ENCODE results near the gene ACADM. TPM values are rescaled to one million over a fixed set of nuclear protein-coding genes. Genes with fewer than 3 reads are reported as not detected.

The ACADM gene
- total RNA-seq, 2 experiments from 2014 or later = 3.5 to 4.7 TPM

DNA sequence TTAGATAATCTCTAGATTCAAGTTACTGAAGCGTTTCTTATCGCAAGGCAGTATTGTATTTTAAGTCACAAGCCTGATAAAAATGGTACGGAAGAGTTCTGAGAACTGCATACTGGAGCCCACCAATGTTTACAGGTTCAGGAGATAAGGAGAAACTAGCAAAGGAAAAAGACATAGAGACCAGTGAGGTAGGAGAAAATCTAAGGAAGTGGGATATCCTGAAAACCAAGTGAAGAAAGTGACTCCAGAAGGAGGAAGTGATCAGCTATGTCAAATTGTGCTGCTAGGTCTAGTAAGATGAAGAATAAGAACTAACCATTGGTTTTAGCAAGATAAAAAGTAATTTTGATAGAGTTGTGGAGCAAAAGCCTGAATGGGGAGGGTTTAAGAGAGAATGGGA lies 31.0 kb upstream of the ACADM start:
- intact Hi-C loops (cut with DNase I, micrococcal nuclease) = no loop called here
- Histone ChIP-seq H3K4me1 (ENCODE audit: insufficient read depth, low read length) (no peaks in the 10 kb centered on the region), H3K36me3 (ENCODE audit: insufficient read depth, low read length) (no peaks in the 10 kb centered on the region), H3K27me3 (ENCODE audit: control insufficient read depth in 1 of 2, insufficient read depth in 2 of 2, low read length in 2 of 2) (no peaks in the 10 kb centered on the region), H3K27ac (ENCODE audit: low read depth in 1 of 2, low read length in 2 of 2) (no peak overlapping the region), H3K4me3 (ENCODE audit: low read length) (no peak overlapping the region), H3K9me3 (ENCODE audit: control insufficient read depth in 1 of 2, insufficient read depth in 1 of 2, low read length in 2 of 2) (no peaks in the 10 kb centered on the region)
- Mint-ChIP-seq H3K4me1 (ENCODE audit: low read depth) (no peaks in the 10 kb centered on the region), H3K27ac (no peak overlapping the region), H3K36me3 (ENCODE audit: low read depth) (no peaks in the 10 kb centered on the region), H3K9me3 (no peaks in the 10 kb centered on the region), H3K4me3 (no peak overlapping the region), H3K27me3 (peaks cover 22% of the 10 kb centered on the region)
- ATAC-seq (ENCODE audit: poor library complexity) = no peak
- ChIA-PET POLR2A (no interaction called here), CTCF (no interaction called here)
- TF ChIP-seq, protein P1, sequence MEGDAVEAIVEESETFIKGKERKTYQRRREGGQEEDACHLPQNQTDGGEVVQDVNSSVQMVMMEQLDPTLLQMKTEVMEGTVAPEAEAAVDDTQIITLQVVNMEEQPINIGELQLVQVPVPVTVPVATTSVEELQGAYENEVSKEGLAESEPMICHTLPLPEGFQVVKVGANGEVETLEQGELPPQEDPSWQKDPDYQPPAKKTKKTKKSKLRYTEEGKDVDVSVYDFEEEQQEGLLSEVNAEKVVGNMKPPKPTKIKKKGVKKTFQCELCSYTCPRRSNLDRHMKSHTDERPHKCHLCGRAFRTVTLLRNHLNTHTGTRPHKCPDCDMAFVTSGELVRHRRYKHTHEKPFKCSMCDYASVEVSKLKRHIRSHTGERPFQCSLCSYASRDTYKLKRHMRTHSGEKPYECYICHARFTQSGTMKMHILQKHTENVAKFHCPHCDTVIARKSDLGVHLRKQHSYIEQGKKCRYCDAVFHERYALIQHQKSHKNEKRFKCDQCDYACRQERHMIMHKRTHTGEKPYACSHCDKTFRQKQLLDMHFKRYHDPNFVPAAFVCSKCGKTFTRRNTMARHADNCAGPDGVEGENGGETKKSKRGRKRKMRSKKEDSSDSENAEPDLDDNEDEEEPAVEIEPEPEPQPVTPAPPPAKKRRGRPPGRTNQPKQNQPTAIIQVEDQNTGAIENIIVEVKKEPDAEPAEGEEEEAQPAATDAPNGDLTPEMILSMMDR (IDR thresholded peaks at IDR 0.05) = no peak
- DNase-seq = no peak

DNA sequence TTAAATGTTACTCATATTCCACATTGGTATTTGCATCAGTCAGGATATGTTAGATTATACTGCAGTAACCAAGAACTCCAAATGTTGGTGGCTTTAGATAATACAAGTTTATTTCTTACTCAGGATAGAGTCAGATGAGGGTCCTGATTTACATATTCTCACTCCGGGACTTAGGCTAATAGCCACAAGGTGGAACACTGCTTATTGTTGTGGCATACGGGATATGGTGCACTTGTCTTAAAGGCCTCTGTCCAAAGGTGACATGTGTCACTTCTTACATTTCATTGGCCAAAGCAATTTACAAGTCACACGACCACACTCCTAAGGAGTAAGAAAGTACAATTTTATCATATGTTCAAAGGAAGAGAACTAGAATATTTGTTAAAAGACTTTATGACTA lies 28.5 kb upstream of the ACADM start:
- Mint-ChIP-seq H3K27ac (no peak overlapping the region), H3K36me3 (ENCODE audit: low read depth) (no peaks in the 10 kb centered on the region), H3K4me1 (ENCODE audit: low read depth) (no peaks in the 10 kb centered on the region), H3K4me3 (no peak overlapping the region), H3K27me3 (peaks cover 27% of the 10 kb centered on the region), H3K9me3 (no peaks in the 10 kb centered on the region)
- DNase-seq (no peak), ATAC-seq (ENCODE audit: poor library complexity) (no peak)
- POLR2A ChIA-PET = no interaction called here
- no peak overlapping the region for H3K27ac ChIP-seq (ENCODE audit: low read depth in 1 of 2, low read length in 2 of 2)
- no peaks in the 10 kb centered on the region for H3K27me3 ChIP-seq (ENCODE audit: control insufficient read depth in 1 of 2, insufficient read depth in 2 of 2, low read length in 2 of 2)
- no peaks in the 10 kb centered on the region for H3K4me1 ChIP-seq (ENCODE audit: insufficient read depth, low read length)
- CTCF ChIA-PET = no interaction called here
- no peak overlapping the region for H3K4me3 ChIP-seq (ENCODE audit: low read length)
- H3K9me3 ChIP-seq (ENCODE audit: control insufficient read depth in 1 of 2, insufficient read depth in 1 of 2, low read length in 2 of 2) = no peaks in the 10 kb centered on the region
- TF ChIP-seq, protein P1 (IDR thresholded peaks at IDR 0.05) = no peak
- intact Hi-C loops (cut with DNase I, micrococcal nuclease) = no loop called here
- H3K36me3 ChIP-seq (ENCODE audit: insufficient read depth, low read length) = no peaks in the 10 kb centered on the region

DNA sequence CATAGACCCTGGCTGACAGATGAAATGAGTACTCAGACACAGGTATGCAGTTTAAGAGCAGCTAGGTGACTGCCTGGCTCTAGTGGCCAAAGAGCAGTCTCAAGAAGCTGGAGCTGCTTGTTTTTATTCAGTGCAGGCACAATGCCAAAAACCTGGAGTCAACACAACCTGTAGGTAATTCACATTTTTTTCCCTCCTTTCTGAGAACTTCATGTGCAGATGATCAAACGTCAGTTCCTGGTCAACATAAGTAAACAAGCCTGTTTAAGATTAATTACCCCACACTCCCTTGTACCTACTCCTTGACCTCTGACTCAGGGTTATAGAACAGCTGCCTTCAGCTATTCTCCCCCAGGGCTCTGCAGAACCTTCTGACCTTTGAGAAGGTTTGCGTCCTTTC lies 17.3 kb upstream of the ACADM start:
- H3K4me3 Mint-ChIP-seq = no peak overlapping the region
- intact Hi-C loops (cut with DNase I, micrococcal nuclease) = no loop called here
- no peaks in the 10 kb centered on the region for H3K4me1 Mint-ChIP-seq (ENCODE audit: low read depth)
- no peak overlapping the region for H3K27ac Mint-ChIP-seq
- ATAC-seq (ENCODE audit: poor library complexity) (no peak), DNase-seq (no peak)
- Histone ChIP-seq H3K27me3 (ENCODE audit: control insufficient read depth in 1 of 2, insufficient read depth in 2 of 2, low read length in 2 of 2) (peaks cover 0 to 8% of the 10 kb centered on the region in 2 experiments), H3K36me3 (ENCODE audit: insufficient read depth, low read length) (no peaks in the 10 kb centered on the region), H3K27ac (ENCODE audit: low read depth in 1 of 2, low read length in 2 of 2) (no peak overlapping the region), H3K4me3 (ENCODE audit: low read length) (no peak overlapping the region), H3K4me1 (ENCODE audit: insufficient read depth, low read length) (no peaks in the 10 kb centered on the region), H3K9me3 (ENCODE audit: control insufficient read depth in 1 of 2, insufficient read depth in 1 of 2, low read length in 2 of 2) (no peaks in the 10 kb centered on the region)
- TF ChIP-seq, protein P1 (IDR thresholded peaks at IDR 0.05) = no peak
- H3K9me3 Mint-ChIP-seq = no peaks in the 10 kb centered on the region
- H3K36me3 Mint-ChIP-seq (ENCODE audit: low read depth) = no peaks in the 10 kb centered on the region
- ChIA-PET POLR2A (no interaction called here), CTCF (interaction anchor here (0.6 kb wide), 1 partner anchor 20 kb away, joined by 3 read pairs; no protein-coding TSS in a partner anchor)
- H3K27me3 Mint-ChIP-seq = peaks cover 36% of the 10 kb centered on the region

All from CD4-positive, alpha-beta T cell (primary cell).